SH-SY5Y (cell line): ENCODE measurements around the gene RBMS3.

Experiments used
- GATA2 ChIP-seq: IDR thresholded peaks from 2 replicates; pipeline ENCODE4 v1.6.1; 2011; ENCODE audit warnings: mild to moderate bottlenecking, low read depth, low read length
- GATA3 ChIP-seq: IDR thresholded peaks from 2 replicates; pipeline ENCODE4 v1.6.1; 2011; ENCODE audit warnings: low read depth, mild to moderate bottlenecking, low read length, moderate library complexity

RBMS3 gene

DNA sequence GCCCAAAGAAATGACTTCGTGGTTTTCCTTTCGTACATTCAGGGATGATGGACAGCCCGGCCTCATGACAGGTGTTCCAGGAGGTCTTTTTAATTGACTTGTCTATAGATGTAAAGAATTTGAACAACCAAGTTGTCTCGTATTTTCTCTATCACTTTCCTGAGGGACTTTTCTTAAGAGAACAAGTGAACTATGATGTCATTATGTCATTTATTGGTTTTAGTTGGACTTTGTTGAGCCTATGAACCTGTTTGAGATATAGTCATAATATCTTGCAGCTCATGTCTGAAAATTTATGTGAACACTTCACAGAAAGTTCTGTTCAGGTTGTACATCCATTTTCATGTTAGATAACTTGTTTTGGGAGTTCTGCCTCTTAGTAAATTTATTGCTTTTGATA lies 89.2 kb downstream of the RBMS3 start:
- TF ChIP-seq GATA3 (no peak), GATA2 (no peak)

DNA sequence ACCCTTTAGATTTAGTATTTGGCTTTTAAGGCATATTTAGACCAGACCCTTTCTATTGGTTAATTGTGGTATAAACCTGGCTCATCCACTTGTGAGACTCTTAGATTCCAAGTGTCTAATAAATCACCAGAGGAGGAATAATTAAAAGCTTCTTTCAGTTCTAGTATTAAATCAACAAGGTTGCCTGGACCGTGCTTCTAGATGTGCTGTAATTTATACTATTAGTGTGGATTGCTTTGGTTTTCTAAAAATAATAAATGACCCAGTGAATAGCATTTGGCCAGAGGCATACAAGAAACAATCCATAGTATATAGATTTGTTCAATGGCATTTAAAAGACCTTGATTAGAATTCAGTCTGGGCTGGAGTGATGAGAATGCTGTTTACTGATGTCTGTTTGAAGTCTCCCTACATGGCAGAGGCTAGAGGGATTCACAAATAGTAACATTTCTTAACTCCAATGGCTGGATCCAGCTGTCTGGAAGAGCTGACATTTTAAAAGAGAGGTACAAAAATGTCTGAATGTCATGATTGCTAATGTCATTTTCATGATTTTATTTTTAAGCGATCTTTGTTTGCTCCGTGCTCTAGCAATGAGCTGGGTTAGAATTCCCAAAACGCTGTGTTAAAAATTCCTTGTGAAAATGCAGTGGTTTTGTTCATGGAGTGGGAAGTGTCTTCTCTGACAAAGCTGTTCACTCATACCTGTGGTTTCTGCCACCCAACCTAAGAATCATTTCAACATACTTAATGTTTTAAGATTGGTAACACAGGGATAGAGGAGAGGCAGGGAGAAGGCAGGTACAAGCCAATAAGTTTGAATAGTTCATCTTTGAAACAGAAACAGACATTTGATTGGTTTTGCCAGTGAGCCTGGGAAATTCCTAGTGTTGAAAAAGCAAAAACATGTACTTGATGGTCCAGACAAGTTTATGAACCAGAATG lies 89.9 kb downstream of the RBMS3 start:
- TF ChIP-seq GATA3: no peak
- no peak for TF ChIP-seq GATA2

DNA sequence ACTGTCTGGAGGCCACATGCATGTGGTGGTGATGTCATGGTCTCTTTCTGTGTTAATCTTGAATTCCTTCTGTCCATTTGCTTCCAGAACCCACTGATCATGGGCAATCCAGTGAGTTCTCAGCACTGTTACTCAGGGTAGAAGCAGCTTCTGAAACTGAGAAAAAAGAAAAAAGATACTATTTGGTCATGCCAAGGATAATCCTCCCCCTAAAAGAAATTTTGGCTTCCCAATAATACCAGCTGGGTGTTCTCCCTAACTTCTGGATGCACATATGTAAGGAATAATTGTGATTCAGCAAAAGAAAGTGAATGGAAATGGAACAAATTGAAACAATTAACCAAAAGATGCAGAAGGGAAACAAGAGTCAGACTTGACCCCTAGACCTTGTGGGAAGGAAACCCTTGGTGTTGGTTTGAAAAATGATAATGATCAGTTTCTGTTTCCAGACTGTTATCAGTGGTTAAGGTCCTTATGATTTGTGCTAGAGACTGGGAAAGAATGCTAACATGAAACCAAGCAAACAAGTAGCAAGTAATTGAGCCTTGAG lies 92.3 kb downstream of the RBMS3 start:
- TF ChIP-seq GATA2 (no peak), GATA3 (no peak)

DNA sequence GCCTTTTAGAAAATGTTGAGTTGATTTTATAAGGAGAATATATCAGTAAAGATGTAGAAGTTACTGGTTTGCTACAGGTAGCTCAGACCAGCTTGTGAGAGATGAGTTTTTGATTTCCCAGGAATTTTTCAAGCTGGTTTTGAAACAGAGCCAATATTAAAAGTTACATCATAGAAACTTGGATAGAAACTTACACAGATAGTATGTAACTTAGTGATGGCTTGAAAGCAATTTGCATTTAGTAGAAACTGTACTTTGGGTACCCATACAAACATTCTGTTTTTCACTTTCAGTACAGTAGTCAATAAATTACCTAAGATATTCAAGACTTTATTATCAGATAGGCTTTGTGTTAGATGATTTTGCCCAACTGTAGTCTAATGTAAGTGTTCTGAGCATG lies 93.4 kb downstream of the RBMS3 start:
- TF ChIP-seq GATA2 (no peak), GATA3 (no peak)

DNA sequence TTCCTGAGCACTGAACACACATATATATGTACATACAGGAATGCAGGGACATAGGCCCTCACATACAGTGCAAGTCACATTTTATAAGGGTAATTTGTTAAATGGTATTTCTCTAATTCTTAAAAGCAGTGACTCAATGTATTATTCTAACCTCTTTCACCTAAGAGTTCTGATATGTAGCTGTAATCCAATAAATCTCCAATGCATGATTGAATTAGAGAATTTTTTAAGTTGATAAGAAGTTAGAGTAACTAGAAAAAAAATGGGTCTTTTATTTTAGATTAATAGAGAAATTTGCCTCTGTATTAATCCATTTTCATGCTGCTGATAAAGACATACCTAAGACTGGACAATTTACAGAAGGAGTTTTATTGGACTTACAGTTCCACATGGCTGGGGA lies 98.2 kb downstream of the RBMS3 start:
- TF ChIP-seq GATA3 (no peak), GATA2 (no peak)

DNA sequence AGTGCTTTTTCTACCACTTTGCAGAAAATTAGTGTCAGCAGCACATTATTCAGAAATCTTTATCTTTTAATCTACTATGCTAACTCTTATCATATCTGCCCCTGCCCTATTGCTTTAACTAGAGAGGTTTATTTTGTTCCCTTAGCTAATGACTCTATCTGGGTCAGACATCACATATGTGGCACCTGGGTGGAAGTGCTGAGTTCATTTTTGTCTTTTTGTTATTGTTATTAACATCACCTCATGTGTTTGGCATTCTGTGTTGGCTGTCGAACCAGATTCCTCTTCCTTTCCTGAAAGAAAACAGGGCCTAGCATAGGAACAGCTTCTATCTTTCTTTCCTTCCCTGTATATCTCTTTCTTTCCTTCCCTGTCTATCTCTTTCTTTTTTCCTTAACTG lies 100.7 kb downstream of the RBMS3 start:
- TF ChIP-seq GATA2 (no peak; the same call in 1 of the 2 replicates), GATA3 (peak; percentile 78)

DNA sequence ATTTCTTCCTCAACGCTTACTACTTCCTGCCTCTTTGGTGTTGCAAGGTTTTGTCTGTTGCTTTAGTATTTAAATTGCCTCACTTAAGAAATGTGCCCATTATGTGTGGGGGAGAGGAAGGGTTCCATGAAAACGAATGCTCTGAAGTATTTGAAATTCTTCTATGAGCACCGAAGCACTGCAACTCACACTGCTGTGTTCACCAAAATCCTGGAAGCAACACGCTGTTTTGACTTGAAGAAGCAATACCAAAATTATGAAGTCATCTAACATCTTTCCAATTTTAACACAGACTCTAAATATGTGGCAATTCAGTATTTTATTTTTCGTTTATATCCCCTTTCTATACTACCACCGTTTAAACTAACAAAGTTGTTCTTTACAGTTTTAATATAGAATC lies 101.5 kb downstream of the RBMS3 start:
- TF ChIP-seq GATA3 (no peak), GATA2 (no peak)

DNA sequence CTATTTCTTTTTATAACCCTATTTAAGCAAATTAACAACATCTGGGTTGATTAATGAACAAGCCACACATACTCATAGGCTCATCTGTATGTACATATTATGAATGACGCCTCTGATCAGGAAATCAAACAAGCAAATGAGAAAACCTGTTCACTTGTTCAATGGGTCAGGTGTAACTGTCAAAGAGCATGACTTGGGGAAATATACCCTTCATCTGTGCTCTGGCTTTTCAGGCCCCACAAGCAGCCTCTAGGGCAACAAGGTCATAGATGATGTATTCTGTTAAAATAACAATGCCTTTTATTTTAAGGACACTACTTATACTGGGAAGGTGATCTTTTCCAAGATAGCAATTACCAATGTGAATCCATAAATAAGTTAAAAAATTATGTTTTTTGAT lies 102.0 kb downstream of the RBMS3 start:
- TF ChIP-seq GATA3: no peak
- no peak for TF ChIP-seq GATA2

DNA sequence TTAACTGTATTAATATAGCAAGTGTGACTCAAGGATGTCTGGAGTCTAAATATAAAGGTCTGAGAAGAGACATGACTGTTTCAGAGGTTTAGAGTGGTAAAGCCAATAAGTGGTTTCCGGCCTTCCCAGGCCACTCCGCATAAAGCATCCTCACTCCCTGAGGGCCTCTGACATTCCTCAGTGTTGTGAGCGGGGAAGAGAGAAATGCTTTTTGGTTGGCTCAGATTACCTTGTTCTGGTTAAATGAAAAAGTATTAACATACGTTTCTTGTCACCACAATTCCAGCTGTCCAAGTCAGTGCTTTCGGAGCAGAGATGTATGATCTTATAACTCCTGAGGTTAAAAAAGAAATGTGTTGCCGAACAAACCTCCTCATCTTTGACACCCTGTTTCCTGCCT lies 103.8 kb downstream of the RBMS3 start:
- no peak for TF ChIP-seq GATA3
- TF ChIP-seq GATA2: no peak

DNA sequence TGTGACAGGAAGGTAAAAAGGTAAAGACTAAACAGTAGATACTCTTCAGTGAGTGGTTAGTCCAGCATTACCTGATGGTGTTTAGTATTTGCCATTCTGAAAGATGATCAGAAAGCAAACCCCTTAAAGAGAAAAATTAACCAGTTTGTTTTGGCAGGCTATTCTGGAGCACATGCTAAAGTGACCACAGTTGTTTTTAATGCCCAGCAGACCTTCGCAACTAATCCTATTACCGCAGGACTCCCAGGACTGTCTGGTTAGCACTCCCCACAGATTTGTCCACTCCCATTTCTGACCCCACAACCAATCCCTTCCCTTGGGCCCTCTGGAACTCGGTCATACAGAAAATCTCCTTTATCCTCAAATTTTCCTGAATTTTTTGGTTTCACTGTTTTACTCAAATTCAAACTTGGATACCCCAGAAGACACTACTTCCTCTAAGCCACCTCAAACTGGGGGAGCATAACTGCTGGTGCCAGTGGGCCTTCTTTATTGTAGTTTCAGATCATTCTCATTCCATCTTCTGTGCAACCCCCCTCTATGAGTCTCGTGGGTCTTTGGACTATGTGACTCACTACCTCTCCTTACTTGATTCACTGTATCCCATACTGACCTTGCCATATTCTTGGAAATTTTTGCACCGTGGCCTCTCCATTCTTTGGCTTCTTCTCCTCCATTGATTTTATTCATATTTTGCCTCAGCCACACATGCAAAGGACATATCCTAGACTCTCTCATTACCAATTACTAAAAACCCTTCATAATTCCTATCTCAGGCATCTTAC lies 104.4 kb downstream of the RBMS3 start:
- TF ChIP-seq GATA2: no peak
- TF ChIP-seq GATA3: no peak

DNA sequence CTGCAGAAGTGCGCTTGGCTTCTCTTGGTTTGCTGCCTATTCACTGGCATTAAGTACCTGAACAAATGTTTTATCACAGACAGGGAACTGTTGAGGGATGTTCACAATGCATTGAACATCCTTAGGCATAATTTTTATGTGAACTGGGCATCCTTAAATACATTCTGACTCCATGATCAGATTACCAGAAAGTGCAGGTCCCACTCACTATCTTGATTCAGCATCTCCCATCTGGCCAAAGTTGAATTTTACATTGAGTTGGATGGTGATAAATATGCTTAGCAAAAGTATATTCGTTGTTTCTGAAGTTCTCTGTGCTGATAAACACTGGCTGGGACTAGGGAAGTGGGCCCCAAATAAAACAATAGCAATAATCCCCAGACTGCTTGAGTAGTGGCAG lies 108.5 kb downstream of the RBMS3 start:
- TF ChIP-seq GATA2 (peak; percentile 94), GATA3 (peak; percentile 98)

DNA sequence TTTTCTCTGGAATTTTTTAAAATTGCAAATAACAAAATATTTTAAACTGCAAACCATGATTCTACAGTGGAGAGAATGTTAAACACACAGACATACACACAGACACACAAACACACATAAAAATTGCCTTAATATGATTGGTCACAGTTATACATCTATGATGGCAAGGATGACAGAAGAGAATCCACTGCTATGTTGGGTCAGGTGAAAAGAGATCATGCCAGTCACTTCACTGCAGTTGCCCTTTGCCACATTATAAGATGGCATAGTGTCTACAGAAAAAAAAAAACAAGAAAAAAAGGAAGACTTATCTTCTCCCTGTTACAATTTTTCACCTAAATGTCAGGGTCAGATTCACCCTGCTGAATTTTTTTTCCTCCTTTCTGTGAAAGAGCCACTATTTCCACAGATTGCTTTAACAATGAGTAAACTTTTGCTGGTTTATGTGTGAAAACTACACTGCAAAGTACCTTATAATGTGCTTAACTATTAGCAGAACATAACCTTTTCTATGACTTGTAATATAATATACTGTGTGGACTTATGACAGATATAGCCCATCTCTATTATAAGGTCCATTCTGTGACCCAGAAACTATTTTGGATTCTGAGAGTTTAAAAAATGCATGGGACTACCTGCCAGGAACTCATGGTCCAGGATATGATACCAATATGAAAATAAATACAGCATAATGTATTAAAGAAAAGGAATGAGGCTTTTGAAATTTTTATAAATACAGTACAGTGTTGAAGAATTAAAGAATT lies 111.9 kb downstream of the RBMS3 start:
- TF ChIP-seq GATA3 (no peak), GATA2 (no peak)

DNA sequence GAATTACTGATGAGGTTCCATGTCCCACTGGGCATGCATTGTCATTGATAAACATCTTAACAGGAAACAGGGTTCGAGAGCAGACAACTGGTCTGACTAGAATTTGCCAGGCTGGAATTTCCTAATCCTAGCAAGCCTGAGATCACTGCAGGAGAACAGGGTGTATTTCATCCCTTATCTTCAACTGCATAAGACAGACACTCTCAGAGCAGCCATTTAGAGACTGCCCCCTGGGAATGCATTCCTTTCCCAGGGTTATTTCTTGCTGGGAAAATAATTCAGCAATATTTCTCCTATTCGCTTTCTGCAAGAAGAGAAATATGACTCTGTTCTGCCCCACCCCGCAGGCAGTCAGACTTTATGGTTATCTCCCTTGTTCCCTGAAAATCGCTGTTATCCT lies 113.1 kb downstream of the RBMS3 start:
- TF ChIP-seq GATA3 (0 out of 2 replicates have a peak, but pooled peaks have one; percentile 21), GATA2 (peak; percentile 63)

DNA sequence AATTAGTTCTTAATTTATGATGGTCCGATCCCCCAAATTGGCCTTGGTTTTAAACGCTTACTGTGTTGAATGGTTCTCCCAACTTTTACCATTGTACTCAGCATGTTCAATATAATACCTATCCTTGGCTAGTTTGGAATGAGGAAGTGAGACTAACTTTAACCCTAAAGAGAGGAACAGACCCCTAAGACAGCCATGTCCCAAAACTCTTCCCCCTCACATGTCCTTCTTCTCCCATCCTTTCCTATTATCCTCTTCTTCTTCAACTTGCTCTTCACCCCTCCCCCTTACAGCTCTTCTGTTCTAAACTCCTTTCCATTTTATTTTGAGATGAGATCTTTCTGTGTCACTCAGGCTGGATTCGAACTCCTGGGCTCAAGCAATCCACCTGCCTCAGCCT lies 116.5 kb downstream of the RBMS3 start:
- TF ChIP-seq GATA2 (no peak), GATA3 (no peak)

DNA sequence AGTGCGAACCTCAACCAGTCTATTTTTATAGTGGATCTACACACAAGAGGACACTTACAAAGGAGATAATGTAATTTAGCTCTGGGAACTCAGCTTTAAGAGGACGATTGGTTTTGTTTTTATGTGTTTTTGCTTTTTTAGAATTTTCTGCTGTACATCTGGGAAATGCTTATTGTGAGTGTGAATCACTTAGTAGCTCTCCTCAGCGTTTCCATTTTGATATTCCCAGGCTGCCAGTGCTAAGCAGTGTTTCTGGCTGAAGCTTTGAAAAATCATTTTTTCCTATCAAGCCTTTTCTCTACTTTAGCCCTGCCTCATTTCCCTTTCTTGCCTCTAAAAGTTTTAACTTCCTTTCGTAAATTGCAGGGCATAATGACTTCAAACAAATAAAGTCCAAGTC lies 117.9 kb downstream of the RBMS3 start:
- TF ChIP-seq GATA2 (no peak), GATA3 (no peak)
